HEK293 (cell line): Measurements from ENCODE around the gene GPR161.

Experiments used
- AEBP2 ChIP-seq: fragments of 450-650 bp; formaldehyde crosslinking; IDR thresholded peaks from 2 replicates; pipeline ENCODE4 v1.5.1; 2016; ENCODE audit warnings: missing biosample characterization, missing genetic modification characterization, borderline replicate concordance
- FEZF1 ChIP-seq: fragments of 450-650 bp; formaldehyde crosslinking; IDR thresholded peaks from 2 replicates; pipeline ENCODE4 v1.5.1; 2016; ENCODE audit warnings: missing biosample characterization, missing genetic modification characterization
- HIC1 ChIP-seq: fragments of 450-650 bp; formaldehyde crosslinking; IDR thresholded peaks from 2 replicates; pipeline ENCODE4 v1.5.1; 2016; ENCODE audit warnings: missing biosample characterization, missing genetic modification characterization
- ZBTB1 ChIP-seq: fragments of 450-650 bp; formaldehyde crosslinking; IDR thresholded peaks from 2 replicates; pipeline ENCODE4 v1.5.1; 2016; ENCODE audit warnings: missing biosample characterization, missing genetic modification characterization
- ZBTB10 ChIP-seq: fragments of 450-650 bp; formaldehyde crosslinking; IDR thresholded peaks from 2 replicates; pipeline ENCODE4 v1.5.1; 2016; ENCODE audit warnings: missing biosample characterization, missing genetic modification characterization
- ZBTB26 ChIP-seq: fragments of 450-650 bp; formaldehyde crosslinking; optimal IDR thresholded peaks from 2 replicates; pipeline ENCODE3; 2016; ENCODE audit warnings: missing biosample characterization, mild to moderate bottlenecking, missing genetic modification characterization
- ZBTB7A ChIP-seq: fragments of 450-650 bp; formaldehyde crosslinking; IDR thresholded peaks from 2 replicates; pipeline ENCODE4 v1.5.1; 2016; ENCODE audit warnings: low read depth, missing biosample characterization, missing genetic modification characterization
- ZFHX2 ChIP-seq: fragments of 450-650 bp; formaldehyde crosslinking; conservative IDR thresholded peaks from 2 replicates; pipeline ENCODE4 v1.5.1; 2016; ENCODE audit warnings: missing biosample characterization, missing genetic modification characterization
- ZNF10 ChIP-seq: fragments of 450-650 bp; formaldehyde crosslinking; IDR thresholded peaks from 2 replicates; pipeline ENCODE4 v1.5.1; 2017; ENCODE audit warnings: missing biosample characterization, missing genetic modification characterization
- ZNF155 ChIP-seq: fragments of 450-650 bp; formaldehyde crosslinking; IDR thresholded peaks from 2 replicates; pipeline ENCODE4 v1.5.1; 2016; ENCODE audit warnings: missing biosample characterization, missing genetic modification characterization
- ZNF157 ChIP-seq: fragments of 450-650 bp; formaldehyde crosslinking; IDR thresholded peaks from 2 replicates; pipeline ENCODE4 v1.5.1; 2016; ENCODE audit warnings: missing biosample characterization, missing genetic modification characterization
- ZNF175 ChIP-seq: fragments of 450-650 bp; formaldehyde crosslinking; IDR thresholded peaks from 2 replicates; pipeline ENCODE4 v1.5.1; 2016; ENCODE audit warnings: missing biosample characterization, missing genetic modification characterization
- ZNF2 ChIP-seq: fragments of 450-650 bp; formaldehyde crosslinking; IDR thresholded peaks from 2 replicates; pipeline ENCODE4 v1.5.1; 2016; ENCODE audit warnings: missing biosample characterization, missing genetic modification characterization
- ZNF223 ChIP-seq: fragments of 450-650 bp; formaldehyde crosslinking; IDR thresholded peaks from 2 replicates; pipeline ENCODE4 v1.5.1; 2016; ENCODE audit warnings: missing biosample characterization, missing genetic modification characterization
- ZNF26 ChIP-seq: fragments of 450-650 bp; formaldehyde crosslinking; IDR thresholded peaks from 2 replicates; pipeline ENCODE4 v1.5.1; 2016; ENCODE audit warnings: missing biosample characterization, missing genetic modification characterization
- ZNF37A ChIP-seq: fragments of 450-650 bp; IDR thresholded peaks from 2 replicates; pipeline ENCODE4 v1.5.1; 2018; ENCODE audit warnings: missing biosample characterization, missing genetic modification characterization
- ZNF394 ChIP-seq: fragments of 450-650 bp; formaldehyde crosslinking; IDR thresholded peaks from 2 replicates; pipeline ENCODE4 v1.5.1; 2016; ENCODE audit warnings: missing biosample characterization, missing genetic modification characterization, mild to moderate bottlenecking, moderate library complexity, borderline replicate concordance
- ZNF398 ChIP-seq: fragments of 450-650 bp; formaldehyde crosslinking; IDR thresholded peaks from 2 replicates; pipeline ENCODE4 v1.5.1; 2017; ENCODE audit warnings: missing biosample characterization, missing genetic modification characterization
- ZNF48 ChIP-seq: fragments of 450-650 bp; formaldehyde crosslinking; IDR thresholded peaks from 2 replicates; pipeline ENCODE4 v1.5.1; 2016; ENCODE audit warnings: missing biosample characterization, missing genetic modification characterization
- ZNF558 ChIP-seq: fragments of 450-650 bp; formaldehyde crosslinking; IDR thresholded peaks from 2 replicates; pipeline ENCODE4 v1.5.1; 2016; ENCODE audit warnings: missing biosample characterization, missing genetic modification characterization
- ZNF596 ChIP-seq: fragments of 450-650 bp; IDR thresholded peaks from 2 replicates; pipeline ENCODE4 v1.5.0; 2018; ENCODE audit warnings: missing biosample characterization, mild to moderate bottlenecking, missing genetic modification characterization, moderate library complexity
- ZNF707 ChIP-seq: fragments of 450-650 bp; formaldehyde crosslinking; IDR thresholded peaks from 2 replicates; pipeline ENCODE4 v1.5.1; 2016; ENCODE audit warnings: missing biosample characterization, missing genetic modification characterization
- ZNF747 ChIP-seq: fragments of 450-650 bp; formaldehyde crosslinking; IDR thresholded peaks from 2 replicates; pipeline ENCODE4 v1.5.1; 2016; ENCODE audit warnings: missing biosample characterization, missing genetic modification characterization
- ZNF776 ChIP-seq: fragments of 450-650 bp; formaldehyde crosslinking; IDR thresholded peaks from 2 replicates; pipeline ENCODE4 v1.5.0; 2017; ENCODE audit warnings: missing biosample characterization, missing genetic modification characterization, borderline replicate concordance
- ZNF777 ChIP-seq: fragments of 450-650 bp; formaldehyde crosslinking; IDR thresholded peaks from 2 replicates; pipeline ENCODE4 v1.5.1; 2017; ENCODE audit warnings: missing biosample characterization, missing genetic modification characterization, borderline replicate concordance
- ZNF837 ChIP-seq: fragments of 450-650 bp; formaldehyde crosslinking; IDR thresholded peaks from 2 replicates; pipeline ENCODE4 v1.5.1; 2016; ENCODE audit warnings: missing biosample characterization, missing genetic modification characterization
- ZSCAN16 ChIP-seq: fragments of 450-650 bp; formaldehyde crosslinking; IDR thresholded peaks from 2 replicates; pipeline ENCODE4 v1.5.1; 2016; ENCODE audit warnings: missing biosample characterization, missing genetic modification characterization
- ZSCAN4 ChIP-seq: fragments of 450-650 bp; formaldehyde crosslinking; IDR thresholded peaks from 2 replicates; pipeline ENCODE4 v1.5.1; 2017; ENCODE audit warnings: missing biosample characterization, missing genetic modification characterization

The GPR161 gene

GRCh38 chr1:168136709-168137514 lies at the start of gene GPR161 (continued):
- no peak for TF ChIP-seq AEBP2 (tag by site-specific recombination)
- no peak for TF ChIP-seq ZBTB7A (tag by site-specific recombination)
- TF ChIP-seq ZBTB10 (tag by site-specific recombination), result peak; percentile 46; the same call in 1 of the 2 replicates
- no peak for TF ChIP-seq FEZF1 (tag by site-specific recombination)
- TF ChIP-seq ZNF26 (tag by site-specific recombination), result no peak
- TF ChIP-seq ZNF747 (tag by site-specific recombination), result no peak
- no peak for TF ChIP-seq ZNF175
- no peak for TF ChIP-seq ZBTB1 (tag by site-specific recombination)
- TF ChIP-seq ZNF837 (tag by site-specific recombination), result no peak
- no peak for TF ChIP-seq ZNF776 (tag by site-specific recombination)
- TF ChIP-seq ZNF394 (tag by site-specific recombination), result peak; percentile 27; the same call in 1 of the 2 replicates
- TF ChIP-seq ZNF2 (tag by site-specific recombination), result no peak
- no peak for TF ChIP-seq ZNF37A (tag by site-specific recombination)
- no peak for TF ChIP-seq ZSCAN4 (tag by site-specific recombination)
- TF ChIP-seq ZNF155 (tag by site-specific recombination), result no peak
- TF ChIP-seq ZNF10 (tag by site-specific recombination), result no peak
- no peak for TF ChIP-seq HIC1 (tag by site-specific recombination)
- TF ChIP-seq ZNF596 (tag by site-specific recombination), result no peak
- TF ChIP-seq ZNF558 (tag by site-specific recombination), result no peak
- TF ChIP-seq ZNF398 (tag by site-specific recombination), result no peak
- TF ChIP-seq ZNF707 (tag by site-specific recombination), result no peak
- TF ChIP-seq ZNF223 (tag by site-specific recombination), result no peak
- TF ChIP-seq ZNF157 (tag by site-specific recombination), result no peak
- no peak for TF ChIP-seq ZSCAN16 (tag by site-specific recombination)
- no peak; the same call in 1 of the 2 replicates for TF ChIP-seq ZNF777 (tag by site-specific recombination)
- TF ChIP-seq ZNF48 (tag by site-specific recombination), result no peak
- peak; percentile 69 for TF ChIP-seq ZBTB26 (tag by site-specific recombination)
- no peak for TF ChIP-seq ZFHX2 (tag by site-specific recombination)
